ENCODE data around the gene DUSP5. TPM values are rescaled to one million over a fixed set of nuclear protein-coding genes. Genes with fewer than 3 reads are reported as not detected.
A peak's percentile ranks its signal among the peaks of the same experiment; 100 is the strongest.

The DUSP5 gene
- total and polyA plus RNA-seq, 2 of the 8 experiments (the other 6 are each of a cell fraction or from before 2014, with no cell fraction given): 13.6 to 30.3 TPM

DNA sequence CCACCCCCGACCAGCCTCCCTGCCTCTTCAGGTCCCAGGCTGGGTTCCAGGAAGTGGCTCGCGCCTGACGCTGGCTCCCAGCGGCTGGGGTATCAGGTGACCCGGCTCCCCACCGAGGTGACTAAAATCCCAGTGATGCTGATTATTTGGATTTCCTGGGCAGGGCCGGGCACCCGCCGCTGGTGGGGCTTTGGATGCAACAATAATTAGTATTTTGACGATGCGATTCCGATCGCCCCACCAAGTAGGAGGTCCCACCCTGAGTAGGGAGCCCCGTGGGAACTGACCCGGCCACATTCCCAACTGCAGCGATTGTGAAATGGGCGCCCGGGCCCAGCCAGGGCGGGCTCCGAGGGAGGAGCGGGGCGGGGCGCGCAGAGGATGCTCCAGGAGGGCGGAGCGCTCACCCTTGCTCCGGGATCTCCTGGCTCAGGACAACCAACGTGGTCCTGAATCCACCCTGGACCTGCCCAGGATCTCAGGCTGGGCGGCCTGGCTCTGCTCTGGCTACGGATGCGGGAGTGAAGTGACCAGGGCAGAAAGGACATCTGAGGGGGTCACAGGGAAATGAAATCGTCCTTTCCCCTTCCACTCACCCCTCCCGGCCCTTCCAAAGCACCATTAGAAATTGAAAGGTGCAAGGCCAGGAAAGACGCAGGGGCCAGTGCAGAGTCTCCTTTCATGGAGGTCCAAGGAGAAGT lies 32.6 kb downstream of the DUSP5 start (continued):
- TF ChIP-seq, protein P1, sequence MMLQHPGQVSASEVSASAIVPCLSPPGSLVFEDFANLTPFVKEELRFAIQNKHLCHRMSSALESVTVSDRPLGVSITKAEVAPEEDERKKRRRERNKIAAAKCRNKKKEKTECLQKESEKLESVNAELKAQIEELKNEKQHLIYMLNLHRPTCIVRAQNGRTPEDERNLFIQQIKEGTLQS (IDR thresholded peaks at IDR 0.05; ENCODE audit: insufficient read depth, low read depth, low read length): 0 out of 2 replicates have a peak, but pooled peaks have one; percentile 15
- no peak for TF ChIP-seq RFX5 (IDR thresholded peaks at IDR 0.05; ENCODE audit: borderline replicate concordance, low read depth, low read length)
- no peak for TF ChIP-seq POU5F1 (IDR thresholded peaks at IDR 0.05; ENCODE audit: low read depth, low read length)
- no peak for TF ChIP-seq ZNF274 (IDR thresholded peaks at IDR 0.05; ENCODE audit: borderline replicate concordance, extremely low read depth, low read length)
- peak; percentile 52; the same call in 1 of the 2 replicates for TF ChIP-seq TEAD4 (IDR thresholded peaks at IDR 0.05; ENCODE audit: low read depth, low read length)
- TF ChIP-seq CBX5 (IDR thresholded peaks at IDR 0.05; ENCODE audit: low read depth, low read length): no peak
- TF ChIP-seq NRF1 (IDR thresholded peaks at IDR 0.05; ENCODE audit: low read depth, low read length): no peak
- peak in 1 of 2 experiments; percentile 30; a peak in 1 of 3 replicates for TF ChIP-seq POLR2A (IDR thresholded peaks at IDR 0.05; ENCODE audit: control extremely low read depth in 1 of 2, low read depth in 2 of 2, low read length in 2 of 2)
- TF ChIP-seq SUZ12 (IDR thresholded peaks at IDR 0.05; ENCODE audit: low read length): no peak
- TF ChIP-seq TAF7 (optimal IDR thresholded peaks at IDR 0.05; ENCODE audit: borderline replicate concordance, low read depth, low read length): peak; percentile 53
- TF ChIP-seq CHD1 (IDR thresholded peaks at IDR 0.05; ENCODE audit: low read depth, low read length): no peak
- peak; percentile 59; the same call in 1 of the 2 replicates for TF ChIP-seq YY1 (IDR thresholded peaks at IDR 0.05; ENCODE audit: low read depth, low read length)
- no peak for TF ChIP-seq KDM1A (IDR thresholded peaks at IDR 0.05; ENCODE audit: borderline replicate concordance, low read length)
- 0 out of 2 replicates have a peak, but pooled peaks have one; percentile 5 for TF ChIP-seq CREB1 (IDR thresholded peaks at IDR 0.05)
- TF ChIP-seq BRCA1 (IDR thresholded peaks at IDR 0.05; ENCODE audit: low read depth, low read length): no peak
- TF ChIP-seq GTF2F1 (IDR thresholded peaks at IDR 0.05; ENCODE audit: borderline replicate concordance, low read depth, low read length): no peak
- no peak for TF ChIP-seq SP4 (IDR thresholded peaks at IDR 0.05; ENCODE audit: low read length)
- peak; percentile 73; the same call in 1 of the 2 replicates for TF ChIP-seq TAF1 (IDR thresholded peaks at IDR 0.05; ENCODE audit: low read depth, low read length)
- TF ChIP-seq RBBP5 (IDR thresholded peaks at IDR 0.05; ENCODE audit: borderline replicate concordance, low read depth, low read length): peak; percentile 29; the same call in 1 of the 2 replicates
- no peak for TF ChIP-seq CTCF (IDR thresholded peaks at IDR 0.05; ENCODE audit: control extremely low read depth in 1 of 3, insufficient read depth in 1 of 3, low read depth in 1 of 3, low read length in 3 of 3)
